CD4-positive, alpha-beta memory T cell (primary cell): ENCODE results near the gene RAMP2. TPM values are rescaled to one million over a fixed set of nuclear protein-coding genes. Genes with fewer than 3 reads are reported as not detected.

Experiments used
- CTCF ChIA-PET: fragments of 350-600 bp; sonication (Branson Sonifier 250); formaldehyde crosslinking; loops from one replicate; lab custom pipeline; 2021; ENCODE audit warnings: inconsistent platforms; ENCODE audit not compliant: partially characterized antibody; lab: Charles Lee
- POLR2A ChIA-PET: fragments of 350-600 bp; sonication (Branson Sonifier 250); formaldehyde crosslinking; loops from one replicate; lab custom pipeline; 2021; ENCODE audit not compliant: partially characterized antibody; lab: Charles Lee
- DNase-seq, 5 donors: peaks; one replicate each; pipeline versions ENCODE4 v3.0.0 to v3.0.0-alpha.2; 2020 to 2022; ENCODE audit warnings: mixed read lengths in 1 of 5
- H3K27ac ChIP-seq: one replicate; pipeline ENCODE4 v1.7.0; 2013; ENCODE audit warnings: low read depth, low read length
- H3K27me3 ChIP-seq: 2 replicates; pipeline ENCODE4 v1.7.0; 2013; ENCODE audit warnings: mild to moderate bottlenecking, low read length, moderate library complexity; ENCODE audit not compliant: insufficient read depth
- H3K36me3 ChIP-seq: 2 replicates; pipeline ENCODE4 v1.7.0; 2013; ENCODE audit warnings: mild to moderate bottlenecking, low read length, moderate library complexity; ENCODE audit not compliant: insufficient read depth
- H3K4me1 ChIP-seq: 2 replicates; pipeline ENCODE4 v1.7.0; 2013; ENCODE audit warnings: mild to moderate bottlenecking, low read length, moderate library complexity; ENCODE audit not compliant: insufficient read depth
- H3K4me3 ChIP-seq, 2 donors: one replicate each; pipeline ENCODE4 v1.7.0; 2013; ENCODE audit warnings: low read length in 2 of 2, mild to moderate bottlenecking in 1 of 2
- H3K9me3 ChIP-seq, 2 donors: one replicate each; pipeline ENCODE4 v1.7.0; 2013; ENCODE audit warnings: low read length in 2 of 2, control low read depth in 1 of 2; ENCODE audit not compliant: control insufficient read depth in 1 of 2
- H3K27ac Mint-ChIP-seq, 7 donors: one replicate each; pipeline ENCODE4 v1.8.0; 2020 to 2021; ENCODE audit warnings: mixed read lengths in 7 of 7, mild to moderate bottlenecking in 6 of 7, inconsistent platforms in 3 of 7, moderate library complexity in 3 of 7
- H3K27me3 Mint-ChIP-seq, 2 donors: one replicate each; pipeline ENCODE4 v1.8.0; 2020 to 2021; ENCODE audit warnings: mixed read lengths in 2 of 2
- H3K36me3 Mint-ChIP-seq, 2 donors: one replicate each; pipeline ENCODE4 v1.8.0; 2020 to 2021; ENCODE audit warnings: mixed read lengths in 2 of 2, inconsistent platforms in 1 of 2, mild to moderate bottlenecking in 1 of 2
- H3K4me1 Mint-ChIP-seq, 4 donors: one replicate each; pipeline ENCODE4 v1.8.0; 2020 to 2021; ENCODE audit warnings: mixed read lengths in 4 of 4, mild to moderate bottlenecking in 1 of 4
- H3K4me3 Mint-ChIP-seq, 8 donors: one replicate each; pipeline ENCODE4 v1.8.0; 2020 to 2021; ENCODE audit warnings: mixed read lengths in 8 of 8, mild to moderate bottlenecking in 7 of 8, moderate library complexity in 6 of 8, inconsistent platforms in 3 of 8
- H3K9me3 Mint-ChIP-seq, 8 donors: one replicate each; pipeline ENCODE4 v1.8.0; 2020 to 2021; ENCODE audit warnings: mixed read lengths in 8 of 8, mild to moderate bottlenecking in 5 of 8, inconsistent platforms in 3 of 8, moderate library complexity in 1 of 8
- intact Hi-C: fragments of 100-400 bp; cut with micrococcal nuclease; formaldehyde crosslinking; loops from one replicate; pipeline ENCODE4 v1.15.1; 2023
- polyA plus RNA-seq, 2 donors: library from polyadenylated mRNA; unstranded; fragments of 300-500 nt; fragmentation: Illumina TruSeq; gene quantifications; one replicate each; pipeline ENCODE4 v1.2.3, GENCODE V29; 2021
- total RNA-seq, 2 experiments: library from RNA; stranded (reverse); gene quantifications; one replicate each; pipeline ENCODE4 v1.2.3, GENCODE V29; 2021

RAMP2 gene
- total and polyA plus RNA-seq, 4 experiments from 2014 or later = not detected

- H3K27ac ChIP-seq = peak overlapping the region; percentile 66
- peaks cover 25% of the 10 kb centered on the region for H3K4me1 ChIP-seq
- ChIA-PET CTCF (interaction anchor here (0.8 kb wide), 1 partner anchor 20 kb away, joined by 3 read pairs; no protein-coding TSS in a partner anchor), POLR2A (interaction anchor here (1.6 to 1.9 kb wide), 2 partner anchors 80 to 617 kb away, joined by 5 read pairs; partner anchors contain the start of gene BECN1)
- Mint-ChIP-seq H3K4me1 (peaks cover 9 to 38% (median 20%) of the 10 kb centered on the region in 4 donors), H3K27ac (peak overlapping the region; percentile 81 to 96 (median 92)), H3K36me3 (peaks cover 0 to 4% of the 10 kb centered on the region in 2 donors), H3K9me3 (no peaks in the 10 kb centered on the region), H3K4me3 (peak overlapping the region; percentile 91 to 97 (median 96)), H3K27me3 (peaks cover 4 to 5% of the 10 kb centered on the region in 2 donors)
- no peaks in the 10 kb centered on the region for H3K27me3 ChIP-seq
- peak overlapping the region; percentile 51 to 55 for H3K4me3 ChIP-seq
- intact Hi-C loops = loop anchor here (1.0 to 2.0 kb wide), 2 partner anchors 55 to 65 kb away; partner anchors contain the start of genes CNTD1 and COA3
- H3K36me3 ChIP-seq = no peaks in the 10 kb centered on the region
- DNase-seq = no peak
- H3K9me3 ChIP-seq = no peaks in the 10 kb centered on the region
Observed at GRCh38 chr17:42743595-42744282, 17.3 kb upstream of the RAMP2 start.

- peak in 1 of 5 donors; percentile 81 for DNase-seq
- intact Hi-C loops = loop anchor here (1.0 to 2.0 kb wide), 2 partner anchors 54 to 66 kb away; partner anchors contain the start of genes CNTD1 and COA3
- H3K4me1 ChIP-seq = peaks cover 25% of the 10 kb centered on the region
- Mint-ChIP-seq H3K4me3 (peak overlapping the region; percentile 91 to 97 (median 96)), H3K4me1 (peaks cover 7 to 38% (median 20%) of the 10 kb centered on the region in 4 donors), H3K36me3 (peaks cover 0 to 4% of the 10 kb centered on the region in 2 donors), H3K27me3 (peaks cover 5 to 6% of the 10 kb centered on the region in 2 donors), H3K9me3 (no peaks in the 10 kb centered on the region), H3K27ac (peak overlapping the region; percentile 81 to 96 (median 92))
- H3K27ac ChIP-seq = peak overlapping the region; percentile 66
- no peaks in the 10 kb centered on the region for H3K27me3 ChIP-seq
- H3K36me3 ChIP-seq = no peaks in the 10 kb centered on the region
- ChIA-PET CTCF (no interaction called here), POLR2A (interaction anchor here (1.6 to 1.9 kb wide), 2 partner anchors 80 to 617 kb away, joined by 5 read pairs; partner anchors contain the start of gene BECN1)
- no peaks in the 10 kb centered on the region for H3K9me3 ChIP-seq
- H3K4me3 ChIP-seq = peak overlapping the region; percentile 51 to 55
Observed at GRCh38 chr17:42744283-42744805, 16.7 kb upstream of the RAMP2 start.

GRCh38 chr17:42744806-42745617, 16.0 kb upstream of the RAMP2 start, which contains the start of gene EZH1:
TSS of gene EZH1 (minus strand) at chr17:42745040. CDS start at chr17:42728941, 16,099 bp downstream.
- CTCF ChIA-PET = no interaction called here
- no peaks in the 10 kb centered on the region for H3K36me3 ChIP-seq
- H3K4me3 ChIP-seq = peak within 1 kb of the TSS; percentile 51 to 58
- no peaks in the 10 kb centered on the region for H3K27me3 ChIP-seq
- H3K4me1 ChIP-seq = peaks cover 25% of the 10 kb centered on the region
- Mint-ChIP-seq H3K4me3 (peak within 1 kb of the TSS; percentile 91 to 97 (median 96)), H3K4me1 (peaks cover 7 to 38% (median 20%) of the 10 kb centered on the region in 4 donors), H3K36me3 (peaks cover 0 to 4% of the 10 kb centered on the region in 2 donors), H3K27ac (peak within 1 kb of the TSS; percentile 81 to 96 (median 92)), H3K27me3 (peaks cover 5 to 7% of the 10 kb centered on the region in 2 donors), H3K9me3 (no peaks in the 10 kb centered on the region)
- intact Hi-C loops = loop anchor here (1.0 to 2.0 kb wide), 2 partner anchors 53 to 66 kb away; partner anchors contain the start of genes CNTD1 and COA3
- POLR2A ChIA-PET = interaction anchor here (1.6 to 1.9 kb wide), 2 partner anchors 79 to 616 kb away, joined by 5 read pairs; partner anchors contain the start of gene BECN1
- H3K9me3 ChIP-seq = no peaks in the 10 kb centered on the region
- peak; percentile 88 to 95 (median 94) for DNase-seq
- peak within 1 kb of the TSS; percentile 66 for H3K27ac ChIP-seq

DNA sequence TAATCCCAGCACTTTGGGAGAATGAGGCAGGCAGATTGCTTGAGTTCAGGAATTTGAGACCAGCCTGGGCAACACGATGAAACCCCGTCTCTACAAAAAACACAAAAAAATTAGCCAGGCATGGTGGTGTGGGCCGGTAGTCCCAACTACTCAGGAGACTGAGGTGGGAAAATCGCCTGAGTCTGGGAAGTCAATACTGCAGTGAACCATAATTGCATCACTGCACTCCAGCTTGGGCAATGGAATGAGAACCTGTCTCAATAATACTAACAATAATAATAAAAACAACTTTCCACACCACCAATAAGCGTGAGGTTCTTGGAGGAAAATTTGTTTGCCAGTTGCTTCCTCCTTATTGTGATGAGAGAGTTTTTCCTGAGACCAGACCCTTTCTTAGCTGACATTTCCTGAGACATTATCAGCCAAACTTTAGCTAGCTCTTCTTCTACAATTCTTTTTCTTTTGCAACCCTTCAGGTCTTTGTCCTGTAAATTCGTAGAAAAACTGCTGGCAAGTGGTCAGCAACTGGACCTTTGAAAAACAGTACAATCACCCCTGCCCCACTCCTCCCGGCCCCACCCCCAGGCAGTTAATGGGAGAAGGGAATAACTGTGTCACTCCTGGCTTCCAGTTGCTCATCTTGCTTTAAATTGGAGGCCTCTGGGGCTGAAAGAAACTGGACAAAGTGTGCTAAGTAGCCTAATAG, 12.7 kb upstream of the RAMP2 start:
- Mint-ChIP-seq H3K36me3 (peaks cover 0 to 2% of the 10 kb centered on the region in 2 donors), H3K4me3 (peak overlapping the region in 2 of 8 donors; percentile 42 to 64), H3K9me3 (no peaks in the 10 kb centered on the region), H3K27me3 (peaks cover 6 to 13% of the 10 kb centered on the region in 2 donors), H3K27ac (no peak overlapping the region), H3K4me1 (peaks cover 6 to 21% (median 16%) of the 10 kb centered on the region in 4 donors)
- no peak for DNase-seq
- H3K4me1 ChIP-seq = peaks cover 17% of the 10 kb centered on the region
- H3K9me3 ChIP-seq = no peaks in the 10 kb centered on the region
- H3K27me3 ChIP-seq = no peaks in the 10 kb centered on the region
- H3K36me3 ChIP-seq = no peaks in the 10 kb centered on the region
- CTCF ChIA-PET = interaction anchor here (3.4 kb wide), 1 partner anchor 15 kb away, joined by 15 read pairs; no protein-coding TSS in a partner anchor
- no peak overlapping the region for H3K4me3 ChIP-seq
- POLR2A ChIA-PET = no interaction called here
- intact Hi-C loops = no loop called here
- H3K27ac ChIP-seq = no peak overlapping the region

- peaks cover 6 to 13% of the 10 kb centered on the region in 2 donors for H3K27me3 Mint-ChIP-seq
- no peaks in the 10 kb centered on the region for H3K36me3 ChIP-seq
- DNase-seq = no peak
- no peaks in the 10 kb centered on the region for H3K9me3 ChIP-seq
- H3K4me1 ChIP-seq = peaks cover 9% of the 10 kb centered on the region
- intact Hi-C loops = no loop called here
- ChIA-PET CTCF (interaction anchor here (1.5 to 3.4 kb wide), 2 partner anchors 11 to 14 kb away, joined by 4 to 15 read pairs; no protein-coding TSS in a partner anchor), POLR2A (interaction anchor here (0.9 kb wide), 1 partner anchor 17 kb away, joined by 4 read pairs; no protein-coding TSS in a partner anchor)
- H3K27ac ChIP-seq = no peak overlapping the region
- H3K36me3 Mint-ChIP-seq = peaks cover 0 to 2% of the 10 kb centered on the region in 2 donors
- no peak overlapping the region for H3K27ac Mint-ChIP-seq
- peaks cover 1 to 14% (median 9%) of the 10 kb centered on the region in 4 donors for H3K4me1 Mint-ChIP-seq
- no peak overlapping the region for H3K4me3 ChIP-seq
- no peaks in the 10 kb centered on the region for H3K27me3 ChIP-seq
- H3K9me3 Mint-ChIP-seq = no peaks in the 10 kb centered on the region
- no peak overlapping the region for H3K4me3 Mint-ChIP-seq
Observed at GRCh38 chr17:42748908-42749798, 11.9 kb upstream of the RAMP2 start.
